ENCODE results near the gene FBXO2.

The FBXO2 gene

GRCh38 chr1:11653101-11653860 lies 948 bp downstream of the FBXO2 start:
- no peak for DNase-seq (ENCODE audit: low spot score)

GRCh38 chr1:11652203-11652780 lies 1.9 kb downstream of the FBXO2 start:
- DNase-seq (ENCODE audit: low spot score): no peak

DNA sequence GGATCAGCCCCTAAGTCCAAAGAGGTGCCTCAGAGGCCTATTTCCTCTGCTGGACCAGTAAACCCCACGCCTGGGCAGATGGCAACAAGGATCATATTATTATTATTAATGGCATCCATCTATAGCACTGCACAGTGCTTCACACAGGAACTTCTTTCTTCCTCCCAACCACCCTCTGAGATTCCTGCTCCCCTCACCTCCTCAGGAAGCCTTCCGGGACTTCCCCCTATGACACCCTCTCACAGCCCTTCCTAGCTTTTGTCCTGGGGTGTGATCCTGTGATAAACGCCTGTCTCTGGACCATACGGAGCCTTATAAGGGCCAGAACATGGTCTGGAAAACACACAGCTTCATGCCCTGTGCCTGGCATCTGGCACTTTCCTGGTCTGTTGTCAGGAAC lies 3.2 kb downstream of the FBXO2 start:
- DNase-seq (ENCODE audit: low spot score): no peak

GRCh38 chr1:11650331-11650991 lies 3.8 kb downstream of the FBXO2 start:
- DNase-seq (ENCODE audit: low spot score): peak; percentile 69

GRCh38 chr1:11649624-11650330 lies 4.5 kb downstream of the FBXO2 start:
- DNase-seq (ENCODE audit: low spot score): no peak

DNA sequence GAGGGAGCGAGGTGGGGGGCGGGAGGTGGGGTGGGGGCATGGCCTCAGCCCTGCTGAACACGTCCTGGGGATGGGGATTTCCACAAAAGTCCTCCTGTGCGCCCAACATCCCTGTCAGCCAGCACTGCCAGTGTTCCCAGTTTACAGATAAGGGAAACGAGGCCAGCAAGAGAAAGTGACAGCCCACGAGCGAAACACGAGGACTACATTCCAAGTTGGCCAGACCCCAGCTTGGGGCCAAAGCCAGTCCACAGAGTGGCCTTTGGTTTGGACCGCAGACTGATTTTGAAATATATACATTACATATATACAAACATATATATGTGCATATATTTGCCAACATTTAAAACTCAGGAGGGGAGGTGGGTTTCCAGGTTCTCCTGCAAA lies 5.0 kb downstream of the FBXO2 start:
- DNase-seq (ENCODE audit: low spot score): no peak

GRCh38 chr1:11648732-11649158 lies 5.5 kb downstream of the FBXO2 start:
- no peak for DNase-seq (ENCODE audit: low spot score)

DNA sequence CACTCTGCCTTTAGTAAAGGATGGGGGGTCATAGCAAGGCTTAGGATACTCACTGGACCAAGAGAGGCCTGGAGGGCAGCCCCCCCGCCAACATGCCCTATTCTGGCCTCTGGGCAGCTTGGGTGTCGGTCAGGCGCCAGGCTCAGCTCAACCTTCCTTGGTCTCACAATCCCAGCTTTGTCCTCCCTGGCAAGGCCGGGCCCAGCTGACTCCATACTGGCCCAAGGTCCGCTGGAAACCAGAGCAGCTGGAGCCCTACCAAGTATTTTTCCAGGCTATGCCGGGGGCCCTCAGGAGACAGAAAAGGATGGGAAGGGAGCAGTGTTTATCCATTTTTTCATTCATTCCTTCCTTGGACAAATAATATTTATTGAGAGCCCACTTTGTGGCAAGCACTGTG lies 6.2 kb downstream of the FBXO2 start:
- no peak for DNase-seq (ENCODE audit: low spot score)

- DNase-seq (ENCODE audit: low spot score): no peak
These were observed 6.9 kb downstream of the FBXO2 start for GRCh38 chr1:11647333-11647732.

- DNase-seq (ENCODE audit: low spot score): no peak
These were observed 7.9 kb downstream of the FBXO2 start for GRCh38 chr1:11646317-11646716.

GRCh38 chr1:11645670-11646265 lies 8.5 kb downstream of the FBXO2 start:
- peak; percentile 77 for DNase-seq (ENCODE audit: low spot score)

DNA sequence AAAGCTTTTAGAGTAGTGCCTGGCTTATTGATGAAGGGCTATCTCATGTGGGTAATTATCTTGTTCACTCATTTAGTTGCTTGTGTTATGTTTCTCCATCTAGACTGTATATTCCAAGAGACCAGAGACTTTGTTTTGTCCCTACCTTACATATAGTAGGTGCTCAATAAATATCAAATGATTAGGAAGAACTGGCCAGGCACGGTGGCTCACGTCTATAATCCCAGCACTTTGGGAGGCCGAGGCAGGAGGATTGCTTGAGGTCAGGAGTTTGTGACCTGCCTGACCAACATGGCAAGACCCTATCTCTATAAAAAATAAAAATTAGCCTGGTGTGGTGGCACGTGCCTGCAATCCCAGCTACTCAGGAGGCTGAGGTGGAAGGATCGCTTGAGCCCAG lies 9.0 kb downstream of the FBXO2 start:
- no peak for DNase-seq (ENCODE audit: low spot score)

DNA sequence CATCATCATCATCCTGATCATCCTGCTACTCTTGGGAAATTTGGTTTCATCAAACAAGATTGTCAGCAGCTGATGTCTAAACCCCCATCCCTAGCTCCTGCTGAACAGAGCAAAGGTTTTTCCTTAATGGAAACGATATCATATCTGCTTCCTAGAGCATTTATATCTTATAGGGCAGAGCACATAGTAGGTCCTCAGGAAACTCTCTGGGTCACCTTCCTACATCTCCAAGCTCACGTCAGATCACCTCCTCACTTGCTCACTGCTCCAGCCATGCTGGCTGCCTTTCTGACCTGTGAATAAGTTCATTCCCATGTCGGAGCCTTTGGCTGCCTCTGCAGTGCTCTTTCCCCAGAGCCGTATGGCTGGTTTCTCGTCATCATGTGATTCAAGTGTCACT lies 10.4 kb downstream of the FBXO2 start:
- DNase-seq (ENCODE audit: low spot score): no peak

DNA sequence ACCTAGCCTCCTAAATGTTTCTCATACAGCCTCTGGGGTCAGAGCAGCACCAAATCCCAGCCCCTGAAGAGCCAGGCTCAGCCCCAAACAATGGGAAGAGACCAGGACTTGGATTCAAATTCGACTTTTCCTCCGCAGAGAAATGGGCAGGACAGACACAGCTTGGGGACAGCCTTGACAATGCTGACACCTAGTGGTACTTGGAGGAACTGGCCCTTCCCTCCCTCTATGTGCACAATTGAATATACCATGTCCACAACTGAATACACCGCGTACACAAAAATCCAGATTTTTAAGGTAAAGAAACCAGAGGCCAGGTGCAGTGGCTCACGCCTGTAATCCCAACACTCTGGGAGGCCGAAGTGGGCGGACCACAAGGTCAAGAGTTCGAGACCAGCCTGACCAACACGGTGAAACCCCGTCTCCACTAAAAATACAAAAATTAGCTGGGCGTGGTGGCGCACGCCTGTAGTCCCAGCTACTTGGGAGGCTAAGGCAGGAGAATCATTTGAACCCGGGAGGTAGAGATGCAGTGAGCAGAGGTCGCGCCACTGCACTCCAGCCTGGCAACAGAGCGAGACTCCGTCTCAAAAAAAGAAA lies 11.7 kb downstream of the FBXO2 start:
- peak; percentile 77 for DNase-seq (ENCODE audit: low spot score)

DNA sequence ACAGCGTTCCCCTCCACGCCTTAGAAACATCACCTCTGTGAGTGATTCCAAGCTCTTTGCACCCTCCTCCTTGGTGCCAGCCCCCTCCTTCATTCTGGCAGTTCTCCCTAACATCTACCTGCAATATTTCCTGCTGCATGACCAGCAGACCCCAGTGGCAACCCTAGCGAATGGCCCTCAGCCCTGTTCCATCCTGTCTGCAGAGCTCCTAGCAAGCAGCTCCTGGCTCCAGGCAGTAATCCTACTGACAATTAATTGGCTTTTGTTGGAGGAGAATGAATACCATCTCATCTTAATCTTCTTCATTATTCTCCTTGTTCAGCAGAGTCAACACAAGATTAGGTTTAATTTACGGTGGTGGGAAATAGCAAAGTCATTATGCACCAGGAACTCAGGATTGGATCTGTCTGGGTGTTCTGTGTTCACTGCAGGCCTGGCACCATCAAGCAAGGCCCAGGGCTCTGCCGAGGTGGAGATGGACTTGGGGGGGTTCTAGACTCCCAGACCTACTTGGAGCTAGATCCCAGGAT lies 12.4 kb downstream of the FBXO2 start:
- peak; percentile 45 for DNase-seq (ENCODE audit: low spot score)

DNA sequence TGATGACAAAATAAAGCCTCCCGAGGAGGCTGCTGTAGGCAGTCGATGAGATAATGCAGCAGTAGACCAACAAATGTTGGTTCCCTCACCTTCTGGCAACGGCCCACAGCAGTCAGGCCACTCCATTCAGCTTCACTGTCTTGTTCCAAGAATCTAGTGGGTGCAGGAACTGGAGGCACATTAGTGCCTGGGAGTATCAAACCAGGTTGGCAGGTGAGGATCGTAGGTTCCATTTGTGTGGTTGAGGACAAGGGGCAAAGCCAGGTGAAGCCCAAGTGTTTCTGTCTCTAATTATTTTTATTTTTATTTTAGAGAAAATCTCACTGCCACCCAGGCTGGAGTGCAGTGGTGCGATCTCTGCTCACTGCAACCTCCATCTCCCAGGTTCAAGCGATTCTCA lies 13.3 kb downstream of the FBXO2 start:
- DNase-seq (ENCODE audit: low spot score): no peak

GRCh38 chr1:11640101-11640500 lies 14.1 kb downstream of the FBXO2 start:
- no peak for DNase-seq (ENCODE audit: low spot score)

DNA sequence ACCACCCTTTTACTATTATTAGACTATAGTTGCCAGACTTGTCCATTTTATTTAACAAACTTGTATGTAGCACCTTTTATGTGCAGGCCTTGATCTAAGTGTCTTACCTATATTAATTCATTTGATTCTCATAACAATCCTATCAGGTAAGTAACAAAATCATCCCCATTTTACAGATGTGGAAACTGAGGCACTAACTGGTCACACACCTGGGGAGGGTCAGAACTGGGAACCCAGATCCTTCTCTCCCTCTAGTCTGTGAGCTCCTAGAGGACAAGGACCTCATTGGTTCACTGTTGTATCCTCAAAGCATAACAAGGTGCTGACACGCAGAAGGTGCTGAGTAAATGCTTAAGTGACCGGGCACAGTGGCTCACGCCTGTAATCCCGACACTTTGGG lies 14.9 kb downstream of the FBXO2 start:
- DNase-seq (ENCODE audit: low spot score): no peak

DNA sequence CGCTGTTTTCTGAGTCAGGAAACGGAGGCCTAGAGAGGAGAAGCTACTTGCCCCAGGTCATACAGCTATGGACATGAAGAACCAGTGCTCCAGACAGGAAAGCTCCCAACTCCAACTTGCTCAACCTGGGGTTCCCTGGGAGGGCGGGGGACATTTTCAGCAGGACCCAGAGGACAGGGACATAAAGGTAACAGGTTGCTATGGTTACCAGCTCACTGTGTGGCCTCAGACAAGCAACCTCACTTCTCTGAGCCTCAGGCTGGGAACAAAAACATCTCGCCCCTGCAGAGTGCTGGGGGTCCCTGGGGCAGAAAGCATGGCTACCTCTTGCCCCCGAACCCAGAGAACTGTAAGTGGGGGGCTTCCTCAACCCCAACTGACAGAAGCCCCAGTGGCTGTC lies 16.1 kb downstream of the FBXO2 start:
- no peak for DNase-seq (ENCODE audit: low spot score)

GRCh38 chr1:11634365-11635192 lies 19.6 kb downstream of the FBXO2 start:
- no peak for DNase-seq (ENCODE audit: low spot score)

Data from D341Med (cell line).